Astrocyte of the spinal cord (primary cell): ENCODE results near the gene TGFBRAP1.

Experiments used
- DNase-seq: peaks from one replicate; pipeline ENCODE4 v3.0.0; 2011; ENCODE audit warnings: low read depth, low spot score
- H3K4me3 ChIP-seq: 2 replicates; pipeline ENCODE4 v1.5.1; 2011; ENCODE audit warnings: low read depth, mild to moderate bottlenecking, low read length, moderate library complexity
- CTCF ChIP-seq: IDR thresholded peaks from 2 replicates; pipeline ENCODE4 v1.5.1; 2012; ENCODE audit warnings: low read depth, mild to moderate bottlenecking, low read length, inconsistent platforms
- in situ Hi-C: cut with HindIII; loops from 2 replicates; pipeline ENCODE4 v1.10.0; 2017; ENCODE audit warnings: low sequenced_read_pairs

TGFBRAP1 gene

DNA sequence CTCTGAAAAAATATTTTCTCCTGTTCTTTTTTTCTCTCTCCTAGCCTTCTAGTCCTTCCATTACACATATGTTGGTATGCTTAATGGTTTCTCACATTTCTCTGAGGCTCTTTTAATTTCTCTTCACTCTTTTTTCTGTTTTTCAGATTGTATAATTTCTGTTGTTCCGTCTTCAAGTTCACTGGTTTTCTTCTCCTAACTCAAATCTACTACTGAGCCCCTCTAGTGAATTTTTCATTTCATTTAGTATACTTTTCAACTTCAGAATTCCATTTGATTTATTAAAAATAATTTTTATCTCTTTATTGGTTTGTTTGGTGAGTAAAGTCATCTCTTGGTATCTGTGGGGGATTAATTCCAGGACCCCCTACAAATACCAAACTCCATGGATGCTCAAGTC is 27.6 kb upstream of the TGFBRAP1 start:
- in situ Hi-C loops: no loop called here
- no peak overlapping the region for H3K4me3 ChIP-seq
- no peak for TF ChIP-seq CTCF
- DNase-seq: no peak

DNA sequence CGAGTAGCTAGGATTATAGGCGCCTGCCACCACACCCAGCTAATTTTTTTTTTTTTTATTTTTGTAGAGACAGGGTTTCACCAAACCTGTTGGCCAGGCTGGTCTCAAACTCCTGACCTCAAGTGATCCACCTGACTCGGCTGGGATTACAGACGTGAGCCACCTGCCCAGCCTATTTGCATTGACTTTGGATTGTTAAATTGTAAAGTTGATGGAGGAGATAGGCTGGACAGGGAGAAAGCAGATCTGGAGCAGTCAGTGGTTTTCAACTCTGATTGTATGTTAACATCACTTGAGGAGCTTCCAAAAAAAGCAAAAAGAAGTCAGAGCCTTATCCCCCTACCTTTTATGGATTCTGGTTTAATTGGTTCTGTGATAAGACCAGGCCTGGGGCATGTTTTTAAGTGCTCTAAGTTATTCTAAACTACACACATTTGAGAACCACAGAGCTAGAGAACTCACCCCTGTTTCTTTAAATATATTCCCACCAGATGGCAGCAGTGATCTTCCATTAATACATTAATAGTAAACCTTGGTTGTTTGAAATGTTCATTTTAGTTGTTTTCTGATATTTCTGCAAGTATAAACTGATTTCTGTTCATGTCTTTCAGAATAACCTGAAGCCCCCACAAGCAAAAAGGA is 15.3 kb upstream of the TGFBRAP1 start:
- TF ChIP-seq CTCF: peak; percentile 32
- in situ Hi-C loops: no loop called here
- peak; percentile 61 for DNase-seq
- no peak overlapping the region for H3K4me3 ChIP-seq

GRCh38 chr2:105339414-105339813 is 9.9 kb upstream of the TGFBRAP1 start:
- DNase-seq: no peak
- in situ Hi-C loops: no loop called here
- no peak overlapping the region for H3K4me3 ChIP-seq
- TF ChIP-seq CTCF: no peak

DNA sequence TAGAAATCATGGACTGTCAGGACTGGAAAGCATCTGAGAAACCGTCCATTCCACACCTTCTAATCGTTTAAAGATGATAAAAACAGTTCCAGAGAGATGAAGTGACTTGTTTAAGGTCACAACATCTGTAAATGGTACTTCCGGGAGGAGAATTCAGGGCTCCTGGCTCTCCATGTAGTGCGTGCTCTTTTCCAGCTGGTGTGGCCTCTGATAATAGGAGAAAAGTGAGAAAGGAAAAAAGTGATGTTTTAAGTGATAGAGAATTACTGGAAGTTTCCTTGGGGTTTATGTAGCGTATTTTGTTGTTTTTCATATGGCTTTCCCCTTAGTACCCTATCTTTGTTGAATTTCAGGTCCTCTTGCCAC is 8.5 kb upstream of the TGFBRAP1 start:
- peak overlapping the region; percentile 98 for H3K4me3 ChIP-seq
- no peak for DNase-seq
- no peak for TF ChIP-seq CTCF
- in situ Hi-C loops: no loop called here

GRCh38 chr2:105337122-105338019 is 7.8 kb upstream of the TGFBRAP1 start, which contains the start of gene C2orf49:
Gene C2orf49, plus strand, starts transcription at chr2:105337540. Its CDS starts 48 bp downstream, at chr2:105337588.
- no peak for TF ChIP-seq CTCF
- H3K4me3 ChIP-seq: peak within 1 kb of the TSS; percentile 98
- DNase-seq: peak; percentile 84
- in situ Hi-C loops: no loop called here

DNA sequence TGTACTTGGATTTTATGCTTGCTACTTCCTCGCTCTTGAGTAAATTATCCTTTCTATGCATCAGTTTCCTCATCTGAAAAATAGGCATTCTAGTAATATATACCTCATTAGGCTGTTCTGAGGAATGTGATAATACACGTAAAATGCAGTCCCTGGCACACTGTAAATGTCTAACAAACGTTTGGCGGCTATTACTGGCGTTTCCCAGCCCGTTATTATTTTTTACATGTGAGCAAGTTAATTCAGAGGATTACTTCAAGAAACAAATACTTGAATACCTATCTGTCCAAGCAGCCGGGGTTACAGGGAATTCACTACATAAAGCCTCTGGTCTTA is 7.2 kb upstream of the TGFBRAP1 start:
- peak overlapping the region; percentile 98 for H3K4me3 ChIP-seq
- in situ Hi-C loops: no loop called here
- no peak for DNase-seq
- no peak for TF ChIP-seq CTCF
